ENCODE measurements around the gene RHOV. TPM values are rescaled to one million over a fixed set of nuclear protein-coding genes. Genes with fewer than 3 reads are reported as not detected.

RHOV gene
- total and polyA plus RNA-seq, 12 donors, result 0.11 to 0.34 (median 0.15) TPM; not detected in 8

- intact Hi-C loops (cut with DNase I), result no loop called here
- no peak overlapping the region for H3K27ac ChIP-seq
- H3K4me1 ChIP-seq (replicated peaks in 1 of 2), result peaks cover 9 to 10% of the 10 kb centered on the region in 2 donors
- H3K36me3 ChIP-seq (replicated peaks in 1 of 2), result no peaks in the 10 kb centered on the region
- WGBS, 4 donors, result 80 to 86% (median 86%) methylated on average over 9 to 13 of the region's 13 CpGs
- no peak for TF ChIP-seq POLR2A (IDR thresholded peaks at IDR 0.05)
- no peak for TF ChIP-seq CTCF (IDR thresholded peaks at IDR 0.05)
- no peak overlapping the region for H3K4me3 ChIP-seq
- DNase-seq, result no peak
- no peaks in the 10 kb centered on the region for H3K9me3 ChIP-seq (replicated peaks in 1 of 3)
- no peaks in the 10 kb centered on the region for H3K27me3 ChIP-seq
Observed at GRCh38 chr15:40871749-40872617, 2.1 kb downstream of the RHOV start.

GRCh38 chr15:40870716-40871115 lies 3.3 kb downstream of the RHOV start:
- no peak for DNase-seq
- intact Hi-C loops (cut with DNase I), result no loop called here
- no peak overlapping the region for H3K4me3 ChIP-seq
- 86 to 100% methylated on average over 1 of the region's 1 CpG; no CpG with 5 or more reads in 2 of the 4 donors for WGBS, 4 donors
- no peak overlapping the region for H3K27ac ChIP-seq
- TF ChIP-seq POLR2A (IDR thresholded peaks at IDR 0.05) (no peak), CTCF (IDR thresholded peaks at IDR 0.05) (no peak)
- H3K9me3 ChIP-seq (replicated peaks in 1 of 3), result no peaks in the 10 kb centered on the region
- H3K4me1 ChIP-seq (replicated peaks in 1 of 2), result peaks cover 9 to 10% of the 10 kb centered on the region in 2 donors
- H3K36me3 ChIP-seq (replicated peaks in 1 of 2), result no peaks in the 10 kb centered on the region
- no peaks in the 10 kb centered on the region for H3K27me3 ChIP-seq

- Histone ChIP-seq H3K9me3 (replicated peaks in 1 of 3) (no peaks in the 10 kb centered on the region), H3K4me3 (no peak overlapping the region), H3K36me3 (replicated peaks in 1 of 2) (no peaks in the 10 kb centered on the region), H3K4me1 (replicated peaks in 1 of 2) (peaks cover 9 to 10% of the 10 kb centered on the region in 2 donors), H3K27ac (no peak overlapping the region), H3K27me3 (no peaks in the 10 kb centered on the region)
- DNase-seq, result no peak
- TF ChIP-seq CTCF (IDR thresholded peaks at IDR 0.05) (no peak), POLR2A (IDR thresholded peaks at IDR 0.05) (no peak)
- WGBS, 4 donors, result 61 to 68% (median 65%) methylated on average over 4 to 5 of the region's 5 CpGs
- intact Hi-C loops (cut with DNase I), result no loop called here
Observed at GRCh38 chr15:40869686-40870085, 4.3 kb downstream of the RHOV start.

- DNase-seq, result no peak
- 86 to 94% (median 90%) methylated on average over 4 of the region's 4 CpGs for WGBS, 4 donors
- no peaks in the 10 kb centered on the region for H3K4me1 ChIP-seq (replicated peaks in 1 of 2)
- H3K36me3 ChIP-seq (replicated peaks in 1 of 2), result no peaks in the 10 kb centered on the region
- intact Hi-C loops (cut with DNase I), result no loop called here
- no peak overlapping the region for H3K4me3 ChIP-seq
- H3K27ac ChIP-seq, result no peak overlapping the region
- no peaks in the 10 kb centered on the region for H3K9me3 ChIP-seq (replicated peaks in 1 of 3)
- H3K27me3 ChIP-seq, result no peaks in the 10 kb centered on the region
- TF ChIP-seq CTCF (IDR thresholded peaks at IDR 0.05) (no peak), POLR2A (IDR thresholded peaks at IDR 0.05) (no peak)
Observed at GRCh38 chr15:40867199-40867598, 6.8 kb downstream of the RHOV start.
